Non-pigmented ciliary epithelial cell (primary cell): Measurements from ENCODE around the gene MICALL2.

Experiments used
- DNase-seq: peaks from one replicate; pipeline ENCODE4 v3.0.0-alpha.2; 2010; ENCODE audit warnings: low read depth

Gene MICALL2

GRCh38 chr7:1433128-1433920, 25.9 kb downstream of the MICALL2 start:
- DNase-seq, result no peak

- DNase-seq, result no peak
Measured at GRCh38 chr7:1432411-1433082, 26.7 kb downstream of the MICALL2 start.

- DNase-seq, result no peak
Measured at GRCh38 chr7:1431634-1432380, 27.5 kb downstream of the MICALL2 start.

- no peak for DNase-seq
Measured at GRCh38 chr7:1431226-1431625, 28.0 kb downstream of the MICALL2 start.

GRCh38 chr7:1430056-1430845, 29.0 kb downstream of the MICALL2 start:
- DNase-seq, result no peak

- DNase-seq, result no peak
Measured at GRCh38 chr7:1428941-1429501, 30.2 kb downstream of the MICALL2 start.

- DNase-seq, result no peak
Measured at GRCh38 chr7:1427064-1427657, 32.1 kb downstream of the MICALL2 start.

- no peak for DNase-seq
Measured at GRCh38 chr7:1426474-1426873, 32.8 kb downstream of the MICALL2 start.

GRCh38 chr7:1425292-1426136, 33.8 kb downstream of the MICALL2 start:
- no peak for DNase-seq

GRCh38 chr7:1424041-1424440, 35.2 kb downstream of the MICALL2 start:
- no peak for DNase-seq

- DNase-seq, result no peak
Measured at GRCh38 chr7:1423264-1423811, 35.9 kb downstream of the MICALL2 start.

- DNase-seq, result no peak
Measured at GRCh38 chr7:1422512-1423263, 36.6 kb downstream of the MICALL2 start.

GRCh38 chr7:1421946-1422345, 37.3 kb downstream of the MICALL2 start:
- no peak for DNase-seq

- no peak for DNase-seq
Measured at GRCh38 chr7:1421020-1421790, 38.1 kb downstream of the MICALL2 start.

GRCh38 chr7:1419688-1420087, 39.6 kb downstream of the MICALL2 start:
- DNase-seq, result no peak

- no peak for DNase-seq
Measured at GRCh38 chr7:1419310-1419634, 40.0 kb downstream of the MICALL2 start.

GRCh38 chr7:1418505-1419309, 40.6 kb downstream of the MICALL2 start:
- no peak for DNase-seq
